NCI-H128 (cell line): Measurements from ENCODE around the gene OSGIN1.

Experiments
- DNase-seq: peaks from one replicate; lab custom pipeline; 2025; ENCODE audit not compliant: unreplicated experiment; lab: John Stamatoyannopoulos, UW

Gene OSGIN1

DNA sequence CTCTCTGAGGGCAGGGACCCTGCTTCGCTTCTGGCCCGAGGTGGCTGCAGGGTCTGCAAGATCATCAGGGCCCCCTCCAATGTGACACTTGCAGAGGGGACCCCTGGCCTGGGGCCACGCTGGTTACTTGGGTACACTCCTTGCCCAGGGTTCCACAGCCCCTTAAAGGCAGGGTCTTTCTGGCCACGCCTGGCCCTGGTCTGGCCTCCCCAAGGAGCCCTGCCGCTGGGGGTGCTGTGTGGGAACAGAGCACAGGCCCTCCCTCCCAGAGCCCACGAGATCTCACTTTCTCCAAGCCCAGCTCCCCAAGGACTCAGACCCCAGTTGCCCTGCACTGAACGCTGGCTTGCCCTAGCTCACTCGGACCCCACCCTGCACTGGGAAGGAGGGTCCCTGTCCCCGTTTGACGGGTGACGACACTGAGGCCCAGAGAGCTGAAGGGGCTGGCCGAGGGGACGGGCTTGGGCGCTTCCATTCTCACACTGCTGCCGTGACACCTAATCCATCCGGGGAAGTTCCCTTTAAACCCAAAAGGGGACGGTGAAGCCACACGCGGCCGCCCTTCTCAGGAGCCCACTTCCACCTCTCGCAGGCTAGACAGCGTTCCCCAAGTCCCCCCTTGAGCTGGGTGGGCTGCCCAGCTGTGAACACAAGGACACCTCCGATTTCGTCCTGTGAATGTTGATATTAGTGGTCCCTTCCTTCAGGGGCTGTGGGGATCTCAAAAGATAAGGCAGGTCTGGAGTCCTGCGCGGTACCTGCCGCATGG lies 26.9 kb upstream of the OSGIN1 start:
- DNase-seq = no peak

- DNase-seq = no peak
These were observed 26.2 kb upstream of the OSGIN1 start for GRCh38 chr16:83926726-83927397.

GRCh38 chr16:83928341-83929055 lies 24.5 kb upstream of the OSGIN1 start:
- no peak for DNase-seq

- DNase-seq = no peak
These were observed 23.1 kb upstream of the OSGIN1 start for GRCh38 chr16:83929811-83930555.

- no peak for DNase-seq
These were observed 22.1 kb upstream of the OSGIN1 start for GRCh38 chr16:83930730-83931500.

DNA sequence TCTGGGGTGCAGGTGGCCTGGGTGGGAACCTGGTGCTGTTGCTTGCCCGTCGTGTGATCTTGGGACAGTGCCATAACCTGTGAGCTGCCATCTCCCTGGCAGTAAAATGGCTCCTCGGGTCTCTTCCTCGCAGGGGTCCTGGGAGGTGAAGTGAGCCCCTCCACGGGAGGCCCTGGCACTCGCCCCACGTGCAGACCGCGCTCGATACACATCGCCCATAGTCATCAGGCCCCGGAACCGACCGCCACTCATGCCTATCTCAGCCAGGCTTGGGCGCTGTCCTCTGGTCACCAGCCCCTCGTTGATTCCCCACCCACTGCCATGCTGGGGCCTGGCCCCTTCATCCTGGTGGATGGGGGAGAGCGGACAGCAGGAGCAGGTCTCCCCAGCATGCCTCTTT lies 21.5 kb upstream of the OSGIN1 start:
- no peak for DNase-seq

GRCh38 chr16:83932304-83932703 lies 20.7 kb upstream of the OSGIN1 start:
- no peak for DNase-seq

- no peak for DNase-seq
These were observed 19.9 kb upstream of the OSGIN1 start for GRCh38 chr16:83932955-83933673.

GRCh38 chr16:83933885-83934683 lies 19.0 kb upstream of the OSGIN1 start:
- no peak for DNase-seq

DNA sequence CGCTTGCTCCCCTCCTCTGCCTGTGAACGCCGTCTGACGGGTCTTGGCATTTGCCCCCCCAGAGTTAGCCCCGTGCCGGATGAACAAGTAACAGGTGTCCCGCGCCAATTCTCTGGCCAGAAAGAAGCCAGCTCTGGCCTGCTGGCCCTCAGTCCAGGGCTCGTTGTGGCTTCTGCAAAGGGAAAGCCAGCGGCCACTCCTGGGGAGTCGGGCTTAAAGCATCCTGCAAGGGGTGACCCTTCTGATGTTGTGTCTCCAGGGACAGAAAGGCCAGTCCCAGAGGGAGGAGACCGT lies 18.4 kb upstream of the OSGIN1 start:
- no peak for DNase-seq

- no peak for DNase-seq
These were observed 17.8 kb upstream of the OSGIN1 start for GRCh38 chr16:83935005-83935857.

- DNase-seq = no peak
These were observed 17.2 kb upstream of the OSGIN1 start for GRCh38 chr16:83935858-83936255.

DNA sequence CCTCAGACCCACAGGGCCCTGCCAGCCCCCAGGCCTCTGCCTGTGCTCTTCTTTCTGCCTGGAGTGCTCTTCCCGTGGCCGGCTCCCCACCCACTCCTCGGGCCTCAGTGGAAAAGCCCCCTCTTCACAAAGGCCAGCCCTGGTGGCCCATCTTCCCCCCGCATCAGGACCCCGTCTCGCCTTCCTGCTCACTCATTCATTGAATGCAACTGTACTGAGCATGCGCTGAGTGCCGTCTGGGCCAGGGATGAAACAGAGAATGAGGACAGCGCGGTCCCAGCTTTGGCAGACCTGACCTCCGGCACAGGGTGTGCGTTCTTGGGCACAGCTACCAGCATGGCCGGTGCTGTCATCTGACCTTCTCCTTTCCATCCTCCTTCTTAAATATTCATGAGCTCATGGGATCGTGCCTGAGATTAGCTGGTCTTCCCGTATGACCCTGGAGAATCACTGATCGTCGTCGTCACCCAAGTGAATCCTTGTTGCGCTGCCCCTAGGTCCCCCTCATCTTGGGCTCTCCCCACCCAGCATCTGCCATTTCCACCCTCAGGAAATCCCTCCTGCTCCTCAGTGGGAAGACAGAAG lies 16.4 kb upstream of the OSGIN1 start:
- no peak for DNase-seq

GRCh38 chr16:83937267-83937666 lies 15.8 kb upstream of the OSGIN1 start:
- DNase-seq = no peak

GRCh38 chr16:83937922-83938885 lies 14.8 kb upstream of the OSGIN1 start:
- DNase-seq = no peak

DNA sequence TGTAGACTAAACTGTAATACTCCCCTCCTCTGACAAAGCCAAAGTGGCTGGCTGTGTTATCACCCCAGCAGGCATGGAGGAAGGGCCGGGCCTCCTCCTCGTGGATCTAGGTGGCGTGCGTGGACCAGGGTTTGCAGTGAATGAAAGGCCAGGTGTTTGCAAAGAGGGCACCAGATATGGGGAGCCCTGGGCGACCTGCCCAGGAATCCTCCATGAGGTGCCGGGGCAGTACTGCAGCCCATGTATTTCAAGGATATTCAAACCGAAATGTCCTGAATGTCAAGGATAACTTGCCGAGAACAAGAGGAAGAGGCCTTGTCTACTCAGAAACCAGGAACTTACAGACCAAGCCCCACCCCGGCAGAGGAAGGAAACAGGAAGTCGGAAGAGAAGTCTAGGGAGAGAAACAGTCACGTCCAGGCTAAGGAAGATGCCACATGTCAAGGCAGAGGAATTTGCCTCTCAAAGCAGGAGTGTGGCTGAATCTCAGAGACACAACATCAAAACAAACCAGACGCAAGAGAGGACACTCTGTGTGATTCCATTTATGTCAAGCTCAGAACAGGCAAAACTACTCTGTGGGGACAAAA lies 13.7 kb upstream of the OSGIN1 start:
- no peak for DNase-seq

DNA sequence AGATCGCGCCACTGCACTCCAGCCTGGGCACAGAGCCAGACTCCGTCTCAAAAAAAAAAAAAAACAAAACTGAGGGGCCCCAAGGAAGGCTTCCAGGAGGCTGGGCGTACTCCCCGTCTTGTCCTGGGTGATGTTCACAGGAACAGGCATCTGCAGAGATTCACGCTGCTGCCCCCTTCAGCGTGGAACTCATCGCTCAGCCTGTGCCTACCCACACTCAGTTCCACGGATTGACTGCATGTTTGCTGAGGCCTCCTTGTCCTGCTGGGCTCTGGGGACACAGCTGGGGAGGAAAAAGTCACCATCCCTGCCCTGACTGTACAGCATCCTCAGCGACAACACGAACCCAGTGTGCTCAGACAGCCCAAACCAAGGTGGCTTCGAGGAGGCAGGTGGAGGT lies 12.9 kb upstream of the OSGIN1 start:
- DNase-seq = no peak
